Brain microvascular endothelial cell (primary cell): Measurements from ENCODE around the gene PHACTR3.

Experiments used
- DNase-seq: peaks from one replicate; pipeline ENCODE4 v3.0.0-alpha.2; 2020
- H3K27ac ChIP-seq: fragments of 250-450 bp; sonication (Bioruptor Pico); 2 replicates; pipeline ENCODE4 v1.5.1; 2020; ENCODE audit warnings: mild to moderate bottlenecking, moderate library complexity
- H3K27me3 ChIP-seq: fragments of 250-450 bp; sonication (Bioruptor Pico); replicated peaks from 2 replicates; pipeline ENCODE4 v1.5.1; 2020; ENCODE audit warnings: mild to moderate bottlenecking
- H3K36me3 ChIP-seq: fragments of 250-450 bp; sonication (Bioruptor Pico); replicated peaks from 2 replicates; pipeline ENCODE4 v1.5.1; 2020; ENCODE audit warnings: mild to moderate bottlenecking
- H3K4me3 ChIP-seq: 2 replicates; pipeline ENCODE4 v1.5.1; 2011; ENCODE audit warnings: low read depth, mild to moderate bottlenecking, control low read depth, low read length, moderate library complexity
- in situ Hi-C: cut with HindIII; loops from 2 replicates; pipeline ENCODE4 v1.10.0; 2017; ENCODE audit warnings: low sequenced_read_pairs, low pct_ligation_motif_present
- TF ChIP-seq, protein P1 (sequence below): IDR thresholded peaks from 2 replicates; pipeline ENCODE4 v1.5.1; 2011; ENCODE audit warnings: low read depth, mild to moderate bottlenecking, moderate library complexity, low read length, control low read depth, inconsistent platforms; ENCODE audit errors: missing control alignments

PHACTR3 gene

DNA sequence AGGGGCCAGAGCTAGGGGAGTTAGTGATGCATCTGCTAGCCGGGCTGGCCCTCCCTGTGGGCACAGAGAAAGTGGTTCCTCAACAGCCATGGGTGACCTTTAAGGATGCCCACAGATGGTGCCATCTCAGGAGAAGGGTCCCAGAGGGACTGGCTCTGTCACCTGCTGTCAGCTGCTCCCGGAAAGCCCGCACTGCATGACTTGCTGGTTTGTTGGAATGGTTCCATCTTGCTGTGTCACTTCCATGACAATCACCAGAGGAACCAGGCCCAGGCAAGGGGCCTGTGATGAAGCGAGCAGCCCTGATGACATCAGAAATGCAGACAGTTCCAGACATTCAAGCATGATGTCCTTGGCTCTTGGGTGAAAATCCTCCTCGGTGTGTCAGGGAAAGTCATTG is 125.2 kb downstream of the PHACTR3 start:
- H3K36me3 ChIP-seq: no peaks in the 10 kb centered on the region
- TF ChIP-seq, protein P1, sequence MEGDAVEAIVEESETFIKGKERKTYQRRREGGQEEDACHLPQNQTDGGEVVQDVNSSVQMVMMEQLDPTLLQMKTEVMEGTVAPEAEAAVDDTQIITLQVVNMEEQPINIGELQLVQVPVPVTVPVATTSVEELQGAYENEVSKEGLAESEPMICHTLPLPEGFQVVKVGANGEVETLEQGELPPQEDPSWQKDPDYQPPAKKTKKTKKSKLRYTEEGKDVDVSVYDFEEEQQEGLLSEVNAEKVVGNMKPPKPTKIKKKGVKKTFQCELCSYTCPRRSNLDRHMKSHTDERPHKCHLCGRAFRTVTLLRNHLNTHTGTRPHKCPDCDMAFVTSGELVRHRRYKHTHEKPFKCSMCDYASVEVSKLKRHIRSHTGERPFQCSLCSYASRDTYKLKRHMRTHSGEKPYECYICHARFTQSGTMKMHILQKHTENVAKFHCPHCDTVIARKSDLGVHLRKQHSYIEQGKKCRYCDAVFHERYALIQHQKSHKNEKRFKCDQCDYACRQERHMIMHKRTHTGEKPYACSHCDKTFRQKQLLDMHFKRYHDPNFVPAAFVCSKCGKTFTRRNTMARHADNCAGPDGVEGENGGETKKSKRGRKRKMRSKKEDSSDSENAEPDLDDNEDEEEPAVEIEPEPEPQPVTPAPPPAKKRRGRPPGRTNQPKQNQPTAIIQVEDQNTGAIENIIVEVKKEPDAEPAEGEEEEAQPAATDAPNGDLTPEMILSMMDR: no peak
- in situ Hi-C loops: no loop called here
- no peak for DNase-seq
- no peak overlapping the region for H3K4me3 ChIP-seq
- no peak overlapping the region for H3K27ac ChIP-seq
- no peaks in the 10 kb centered on the region for H3K27me3 ChIP-seq

DNA sequence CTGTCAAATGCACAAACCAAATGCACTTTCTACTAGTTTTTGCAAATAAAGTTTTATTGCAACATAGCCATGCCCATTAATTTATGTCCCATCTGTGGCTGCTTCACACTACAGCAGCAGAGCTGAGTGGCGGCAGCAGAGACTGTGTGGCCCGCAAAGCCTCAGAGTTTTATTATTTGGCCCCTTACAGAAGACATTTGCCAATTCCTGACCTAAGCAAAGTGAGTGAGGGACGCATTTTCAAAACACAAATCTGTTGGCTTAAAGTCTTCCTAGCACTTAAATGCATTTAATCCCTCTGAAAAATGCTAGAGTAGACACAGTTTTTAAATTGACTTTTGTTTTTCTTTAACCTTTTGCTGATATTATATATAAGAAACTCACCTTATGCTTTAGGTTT is 126.4 kb downstream of the PHACTR3 start:
- TF ChIP-seq, protein P1: no peak
- no peak for DNase-seq
- Histone ChIP-seq H3K36me3 (no peaks in the 10 kb centered on the region), H3K4me3 (no peak overlapping the region), H3K27me3 (no peaks in the 10 kb centered on the region), H3K27ac (no peak overlapping the region)
- in situ Hi-C loops: no loop called here

DNA sequence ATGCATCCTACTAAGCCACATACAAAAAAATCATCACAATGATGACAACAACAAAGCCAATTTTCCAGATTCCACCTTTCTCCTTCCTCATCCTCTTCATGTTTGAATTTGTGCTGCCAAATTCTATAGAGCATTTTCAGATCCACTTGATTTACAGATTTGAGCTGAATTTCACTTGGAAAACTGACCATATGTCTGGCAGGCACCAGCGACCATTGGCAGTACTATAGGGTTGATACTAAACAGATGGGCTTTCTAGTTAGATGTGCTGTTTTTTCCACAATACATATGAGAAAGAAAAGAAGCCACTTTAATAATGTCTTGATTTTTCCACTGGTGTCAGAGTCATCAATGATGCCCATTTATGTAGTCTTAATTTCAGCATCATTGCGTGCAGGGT is 127.0 kb downstream of the PHACTR3 start:
- H3K27ac ChIP-seq: no peak overlapping the region
- no peak overlapping the region for H3K4me3 ChIP-seq
- in situ Hi-C loops: no loop called here
- TF ChIP-seq, protein P1: no peak
- DNase-seq: no peak
- H3K36me3 ChIP-seq: no peaks in the 10 kb centered on the region
- no peaks in the 10 kb centered on the region for H3K27me3 ChIP-seq

DNA sequence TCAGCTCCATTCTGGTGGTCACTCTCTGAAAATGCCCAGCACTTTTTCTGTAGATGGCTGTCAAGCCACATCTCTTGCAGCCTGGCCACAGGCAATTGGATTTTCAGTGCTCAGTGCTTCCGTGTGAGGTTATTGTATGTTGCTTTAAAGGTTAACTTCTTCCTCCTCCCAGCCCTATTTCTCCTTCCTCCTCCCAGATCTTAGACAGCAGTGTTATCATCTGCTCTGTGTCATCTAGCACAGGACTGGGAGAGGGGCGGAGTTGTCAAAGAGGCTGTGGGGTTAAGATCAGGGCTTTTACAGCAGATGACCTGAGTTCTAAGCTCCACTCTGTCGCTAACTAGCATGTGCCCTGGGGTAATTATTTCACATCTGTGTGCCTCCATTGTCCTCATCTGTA is 129.0 kb downstream of the PHACTR3 start:
- Histone ChIP-seq H3K27ac (no peak overlapping the region), H3K36me3 (no peaks in the 10 kb centered on the region), H3K4me3 (no peak overlapping the region), H3K27me3 (no peaks in the 10 kb centered on the region)
- TF ChIP-seq, protein P1: no peak
- in situ Hi-C loops: no loop called here
- DNase-seq: no peak

DNA sequence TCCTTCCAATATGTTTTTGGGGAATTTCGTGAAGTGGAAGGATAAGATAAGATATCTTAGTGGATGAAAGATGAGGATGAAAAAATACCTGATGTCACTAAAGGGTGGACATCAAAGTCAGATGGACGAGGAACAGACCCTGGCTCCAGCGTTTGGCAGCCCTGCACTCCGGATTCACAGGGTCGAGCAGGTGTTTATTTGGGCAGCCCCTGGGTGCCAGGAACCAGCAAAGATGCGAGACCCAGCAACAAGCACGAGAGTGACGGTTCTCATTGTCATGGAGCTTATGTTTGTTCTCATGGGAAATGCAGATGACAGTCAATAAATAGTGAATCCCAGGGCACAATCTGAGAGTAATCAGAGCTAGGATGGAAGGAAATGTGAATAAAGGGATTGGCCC is 131.1 kb downstream of the PHACTR3 start:
- TF ChIP-seq, protein P1: no peak
- in situ Hi-C loops: no loop called here
- no peak for DNase-seq
- Histone ChIP-seq H3K27me3 (no peaks in the 10 kb centered on the region), H3K27ac (no peak overlapping the region), H3K4me3 (no peak overlapping the region), H3K36me3 (no peaks in the 10 kb centered on the region)

DNA sequence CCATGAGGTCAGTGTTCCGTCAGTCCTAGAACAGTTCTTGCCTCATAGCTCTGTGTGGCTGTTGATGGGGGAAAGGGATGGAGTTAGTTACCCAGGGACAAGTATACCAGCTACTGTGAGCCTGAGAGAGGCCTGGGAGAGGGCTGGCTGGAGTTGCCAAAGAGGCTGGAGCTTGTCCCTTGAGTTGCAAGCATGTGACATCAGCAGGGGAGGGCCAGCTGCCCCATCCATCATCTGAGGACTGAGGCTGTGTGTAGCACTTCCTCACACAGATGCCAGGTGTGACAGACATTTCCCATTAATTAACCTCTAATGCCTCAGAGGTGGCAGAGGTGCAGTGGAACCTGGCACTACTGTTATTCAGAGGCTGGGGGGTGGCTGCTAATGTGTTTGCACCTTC is 131.6 kb downstream of the PHACTR3 start:
- Histone ChIP-seq H3K4me3 (no peak overlapping the region), H3K36me3 (no peaks in the 10 kb centered on the region), H3K27me3 (no peaks in the 10 kb centered on the region), H3K27ac (no peak overlapping the region)
- TF ChIP-seq, protein P1: no peak
- in situ Hi-C loops: no loop called here
- DNase-seq: no peak
